ENCODE measurements around the gene BABAM2. TPM values are rescaled to one million over a fixed set of nuclear protein-coding genes. Genes with fewer than 3 reads are reported as not detected.

Gene BABAM2
- total RNA-seq, 1 donor from 2014 or later = 37.1 TPM

- Mint-ChIP-seq H3K4me3 (ENCODE audit: low read depth) (no peak overlapping the region), H3K36me3 (ENCODE audit: insufficient read depth) (peaks cover 5% of the 10 kb centered on the region), H3K4me1 (ENCODE audit: low read depth) (peaks cover 6% of the 10 kb centered on the region), H3K9me3 (ENCODE audit: low read depth) (peaks cover 8% of the 10 kb centered on the region), H3K27me3 (no peaks in the 10 kb centered on the region), H3K27ac (no peak overlapping the region)
- no peak for DNase-seq (ENCODE audit: low spot score, unreplicated experiment)
- no peak for TF ChIP-seq CTCF (IDR thresholded peaks at IDR 0.05; ENCODE audit: unreplicated experiment)
Measured at GRCh38 chr2:27886322-27886721, 4.2 kb upstream of the BABAM2 start.

- Mint-ChIP-seq H3K4me1 (ENCODE audit: low read depth) (peaks cover 6% of the 10 kb centered on the region), H3K36me3 (ENCODE audit: insufficient read depth) (peaks cover 1% of the 10 kb centered on the region), H3K27ac (no peak overlapping the region), H3K9me3 (ENCODE audit: low read depth) (peaks cover 4% of the 10 kb centered on the region), H3K27me3 (no peaks in the 10 kb centered on the region), H3K4me3 (ENCODE audit: low read depth) (no peak overlapping the region)
- no peak for TF ChIP-seq CTCF (IDR thresholded peaks at IDR 0.05; ENCODE audit: unreplicated experiment)
- DNase-seq (ENCODE audit: low spot score, unreplicated experiment) = no peak
Measured at GRCh38 chr2:27887111-27887510, 3.4 kb upstream of the BABAM2 start.

GRCh38 chr2:27887830-27888229 lies 2.7 kb upstream of the BABAM2 start:
- peaks cover 6% of the 10 kb centered on the region for H3K4me1 Mint-ChIP-seq (ENCODE audit: low read depth)
- no peak overlapping the region for H3K27ac Mint-ChIP-seq
- no peaks in the 10 kb centered on the region for H3K36me3 Mint-ChIP-seq (ENCODE audit: insufficient read depth)
- no peaks in the 10 kb centered on the region for H3K9me3 Mint-ChIP-seq (ENCODE audit: low read depth)
- H3K27me3 Mint-ChIP-seq = no peaks in the 10 kb centered on the region
- no peak overlapping the region for H3K4me3 Mint-ChIP-seq (ENCODE audit: low read depth)
- TF ChIP-seq CTCF (IDR thresholded peaks at IDR 0.05; ENCODE audit: unreplicated experiment) = no peak
- no peak for DNase-seq (ENCODE audit: low spot score, unreplicated experiment)

- Mint-ChIP-seq H3K27ac (no peak overlapping the region), H3K27me3 (no peaks in the 10 kb centered on the region), H3K4me1 (ENCODE audit: low read depth) (peaks cover 6% of the 10 kb centered on the region), H3K36me3 (ENCODE audit: insufficient read depth) (no peaks in the 10 kb centered on the region), H3K4me3 (ENCODE audit: low read depth) (no peak overlapping the region), H3K9me3 (ENCODE audit: low read depth) (no peaks in the 10 kb centered on the region)
- TF ChIP-seq CTCF (IDR thresholded peaks at IDR 0.05; ENCODE audit: unreplicated experiment) = no peak
- no peak for DNase-seq (ENCODE audit: low spot score, unreplicated experiment)
Measured at GRCh38 chr2:27888790-27889189, 1.7 kb upstream of the BABAM2 start.

GRCh38 chr2:27889774-27890145 lies 769 bp upstream of the BABAM2 start:
- Mint-ChIP-seq H3K4me3 (ENCODE audit: low read depth) (peak overlapping the region; percentile 97), H3K36me3 (ENCODE audit: insufficient read depth) (no peaks in the 10 kb centered on the region), H3K4me1 (ENCODE audit: low read depth) (peaks cover 6% of the 10 kb centered on the region), H3K9me3 (ENCODE audit: low read depth) (no peaks in the 10 kb centered on the region), H3K27ac (peak overlapping the region; percentile 100), H3K27me3 (no peaks in the 10 kb centered on the region)
- no peak for DNase-seq (ENCODE audit: low spot score, unreplicated experiment)
- no peak for TF ChIP-seq CTCF (IDR thresholded peaks at IDR 0.05; ENCODE audit: unreplicated experiment)

Data from progenitor cell of endocrine pancreas (in vitro differentiated cells).